HG02970 (cell line): ENCODE results near the gene XYLT2.
"Not testable (repeated sequence)": the region's sequence is repeated elsewhere in the genome, so short reads cannot be mapped to it uniquely, and the experiment has no call there.

Experiments used
- ATAC-seq: cut with Tn5 transposase; IDR thresholded peaks from one replicate; pipeline ENCODE4 v1.9.1; 2021; ENCODE audit warnings: mild to moderate bottlenecking, moderate library complexity, moderate number of reproducible peaks; ENCODE audit not compliant: unreplicated experiment, low FRiP score

The XYLT2 gene

DNA sequence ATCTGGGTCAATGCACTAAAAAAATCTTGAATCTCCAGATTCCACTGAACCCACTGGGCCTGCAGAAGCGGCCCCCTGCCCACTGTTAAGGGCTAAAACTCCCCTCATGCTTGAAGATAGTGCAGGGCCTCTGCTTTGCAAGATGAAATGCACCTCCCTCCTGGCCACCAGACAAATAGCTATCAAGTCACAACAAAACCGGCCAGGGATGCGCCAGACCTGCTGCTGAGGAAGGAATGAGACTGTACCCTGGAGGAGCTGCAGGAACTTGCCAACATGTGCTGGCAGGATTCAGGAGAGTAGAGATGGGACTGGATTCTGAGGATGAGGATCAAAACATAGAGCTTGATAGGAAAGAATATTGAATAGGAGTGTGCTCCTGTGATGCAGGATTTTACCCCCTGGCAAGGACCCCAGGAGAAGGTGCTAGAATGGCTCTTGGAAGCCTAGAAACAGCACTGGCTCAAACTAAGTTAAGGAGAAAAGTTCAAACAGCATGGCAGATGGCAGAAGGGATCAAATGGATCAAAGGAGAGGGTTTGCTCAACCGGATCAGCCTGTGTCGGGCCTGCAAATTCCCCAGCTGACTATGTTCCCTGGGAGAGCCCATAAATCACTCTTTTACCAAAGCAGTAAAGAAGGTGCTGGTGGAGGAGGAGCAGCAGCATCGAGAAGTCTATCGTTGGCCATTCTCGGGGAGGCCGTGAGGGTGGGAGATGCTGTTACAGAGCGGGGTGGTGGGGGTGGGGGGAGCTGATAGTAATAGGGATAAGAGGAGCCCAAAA lies 27.2 kb upstream of the XYLT2 start:
- ATAC-seq: no peak

DNA sequence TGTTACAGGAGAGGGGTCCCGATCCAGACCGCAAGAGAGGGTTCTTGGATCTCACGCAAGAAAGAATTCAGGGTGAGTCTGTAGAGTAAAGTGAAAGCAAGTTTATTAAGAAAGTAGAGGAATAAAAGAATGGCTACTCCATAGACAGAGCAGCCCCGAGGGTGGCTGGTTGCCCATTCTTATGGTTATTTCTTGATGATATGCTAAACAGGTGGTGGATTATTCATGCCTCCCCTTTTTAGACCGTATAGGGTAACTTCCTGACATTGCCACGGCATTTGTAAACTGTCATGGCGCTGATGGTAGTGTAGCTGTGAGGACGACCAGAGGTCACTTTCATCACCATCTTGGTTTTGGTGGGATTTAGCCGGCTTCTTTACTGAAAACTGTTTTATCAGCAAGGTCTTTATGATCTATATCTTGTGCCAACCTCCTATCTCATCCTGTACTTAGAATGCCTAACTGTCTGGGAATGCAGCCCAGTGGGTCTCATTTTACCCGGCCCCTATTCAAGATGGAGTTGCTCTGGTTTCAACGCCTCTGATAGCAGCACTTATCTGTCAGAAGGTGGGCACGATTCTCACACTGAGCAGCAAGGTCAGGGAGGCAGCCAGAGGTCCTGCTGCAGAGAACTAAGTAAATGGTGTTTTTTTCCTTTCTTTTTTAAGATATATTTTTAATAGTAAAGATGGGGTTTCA lies 26.5 kb upstream of the XYLT2 start:
- ATAC-seq: no peak

GRCh38 chr17:50322271-50322670 lies 23.7 kb upstream of the XYLT2 start:
- ATAC-seq: no peak

DNA sequence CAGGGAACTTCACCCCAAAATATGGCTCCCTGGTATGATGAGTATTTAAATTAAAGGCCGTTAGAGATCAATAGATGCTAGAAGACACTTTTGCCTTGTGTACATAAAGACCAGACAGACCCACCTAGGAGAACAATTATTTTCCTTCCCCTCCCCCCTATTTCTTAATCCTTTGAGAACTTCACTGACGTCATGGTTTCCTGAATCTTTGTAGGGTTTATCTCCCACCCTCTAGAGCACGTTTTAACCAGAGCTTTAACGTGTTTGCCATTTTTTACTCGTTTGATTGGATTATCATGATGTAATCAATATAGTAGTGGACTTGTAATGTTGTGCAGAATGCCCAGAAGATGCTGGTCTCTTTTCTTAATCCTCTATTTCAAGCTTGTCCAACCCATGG lies 22.9 kb upstream of the XYLT2 start:
- no peak for ATAC-seq

DNA sequence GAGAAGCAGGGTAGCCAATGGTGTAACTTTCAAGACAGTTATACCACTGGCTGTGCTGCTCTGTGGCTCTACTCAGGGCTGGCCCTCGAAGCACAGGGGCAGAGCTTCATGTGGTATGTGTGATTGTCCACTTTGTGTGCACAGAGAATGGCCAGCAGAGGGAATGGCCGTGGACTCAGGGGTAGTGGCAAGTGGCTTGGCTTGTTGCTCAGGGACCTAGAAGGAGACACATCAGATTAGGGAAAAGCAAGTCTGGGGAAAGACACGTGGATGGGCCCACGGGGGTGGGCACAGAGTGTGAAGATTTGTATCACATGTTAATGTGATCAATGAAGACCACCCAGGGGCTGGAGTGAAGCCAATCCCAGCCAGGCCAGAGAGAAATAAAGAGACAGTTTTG lies 20.0 kb upstream of the XYLT2 start:
- no peak for ATAC-seq

GRCh38 chr17:50326831-50327364 lies 19.0 kb upstream of the XYLT2 start:
- no peak for ATAC-seq

DNA sequence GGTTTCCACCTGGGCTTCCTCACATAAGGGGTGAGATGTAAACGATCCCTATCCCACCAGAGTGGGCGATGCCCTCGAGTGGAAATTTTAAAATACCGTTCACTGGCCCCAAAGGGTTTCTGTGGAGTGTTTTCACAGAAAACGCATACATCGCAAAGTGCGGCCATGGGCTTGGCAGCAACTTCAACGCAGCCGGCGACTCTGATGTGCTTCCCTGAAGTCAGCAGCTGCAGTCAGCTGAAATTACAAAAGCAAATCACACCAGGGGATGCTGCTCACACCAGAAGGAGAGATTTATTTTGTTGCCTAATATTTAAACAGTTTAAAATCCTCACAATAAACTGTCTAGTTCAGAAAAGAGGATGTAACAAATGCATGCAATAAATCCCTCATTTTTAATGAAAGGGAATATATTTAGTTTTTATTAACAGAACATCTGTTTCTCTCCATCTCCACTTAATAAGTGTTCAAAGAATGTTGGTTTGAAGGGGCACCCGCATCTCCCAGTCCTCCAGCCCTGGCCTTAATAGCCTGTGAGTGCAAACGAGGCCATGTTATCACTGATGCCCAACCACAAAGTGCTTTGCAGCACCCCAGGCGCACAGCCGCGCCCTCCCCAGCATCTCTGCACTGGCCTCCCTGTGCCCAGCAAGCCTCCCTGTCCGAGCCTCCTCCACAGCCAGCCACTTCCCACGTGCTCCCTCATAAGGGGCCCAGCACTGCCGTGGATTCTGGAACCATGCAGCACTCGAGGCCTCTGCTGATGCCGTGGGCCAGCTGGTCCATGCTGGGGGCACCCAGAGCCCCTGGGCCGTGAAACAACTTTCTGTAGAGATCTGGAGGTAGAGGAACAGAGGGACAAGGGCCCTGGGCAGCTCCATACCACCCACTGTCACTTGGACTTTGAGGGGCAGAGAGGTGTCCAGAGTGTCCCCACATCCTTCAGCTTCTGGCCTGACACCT lies 17.3 kb upstream of the XYLT2 start:
- ATAC-seq: no peak

- ATAC-seq: no peak
These were observed 16.2 kb upstream of the XYLT2 start for GRCh38 chr17:50329716-50330115.

DNA sequence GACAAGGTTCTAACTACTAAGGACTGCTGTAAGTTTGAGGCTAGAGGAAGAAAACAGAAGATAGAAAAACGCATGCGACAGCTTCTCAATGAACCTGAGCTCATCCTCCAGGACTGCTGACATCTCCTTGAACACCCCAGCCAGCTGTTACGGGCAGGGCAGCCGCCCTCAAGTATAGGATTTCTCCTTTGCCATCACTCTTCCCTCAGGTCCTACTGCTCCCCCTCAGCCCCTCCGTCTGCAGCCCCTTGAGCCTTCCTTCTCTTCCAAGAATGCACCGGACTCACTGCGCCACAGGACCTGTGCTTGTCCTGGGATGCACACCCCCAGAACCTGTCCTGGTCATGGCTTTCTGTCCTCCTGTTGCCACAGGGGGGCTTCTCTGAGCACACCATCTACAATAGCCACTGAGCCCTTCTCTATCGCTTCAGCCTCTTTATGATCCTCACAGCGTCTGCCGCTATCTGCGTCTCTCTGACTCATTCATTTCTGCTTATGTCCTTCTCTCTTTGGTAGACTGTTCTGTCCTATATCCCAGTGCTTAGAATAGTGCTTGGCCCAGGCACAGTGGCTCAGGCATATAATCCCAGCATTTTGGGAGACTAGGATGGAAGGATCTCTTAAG lies 15.7 kb upstream of the XYLT2 start:
- no peak for ATAC-seq

DNA sequence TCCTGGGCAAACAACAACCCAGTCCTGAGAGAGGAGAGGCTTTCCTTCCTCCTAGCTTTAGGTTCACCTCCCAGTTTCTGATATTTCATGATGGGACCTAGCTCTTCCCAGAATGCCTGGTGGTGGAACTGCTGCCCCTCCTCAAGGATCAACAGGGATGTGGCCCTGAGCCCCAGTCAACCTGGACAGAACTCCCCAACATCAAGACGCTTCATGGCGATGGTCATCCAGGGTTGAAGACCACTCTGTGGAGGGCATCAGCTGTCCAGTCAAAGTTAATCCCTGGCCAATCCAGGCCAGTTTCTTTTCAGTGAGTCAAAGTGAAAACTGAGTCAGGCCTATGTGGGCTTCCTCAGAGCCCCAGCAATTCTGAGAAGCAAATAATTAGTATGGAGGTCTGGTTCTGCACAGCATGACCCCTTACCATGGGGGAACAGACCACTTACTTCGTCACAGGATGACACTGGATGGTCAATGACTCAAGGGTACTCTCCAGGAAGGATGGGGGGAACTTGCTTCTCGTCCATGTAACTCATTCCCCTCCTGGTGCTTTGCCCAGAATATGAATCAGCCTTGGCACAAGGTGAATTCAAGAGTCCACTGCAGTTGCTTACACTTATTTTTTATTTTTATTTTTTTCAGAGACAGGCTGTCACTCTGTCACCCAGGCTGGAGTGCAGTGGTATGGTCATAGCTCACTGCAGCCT lies 14.7 kb upstream of the XYLT2 start:
- no peak for ATAC-seq

DNA sequence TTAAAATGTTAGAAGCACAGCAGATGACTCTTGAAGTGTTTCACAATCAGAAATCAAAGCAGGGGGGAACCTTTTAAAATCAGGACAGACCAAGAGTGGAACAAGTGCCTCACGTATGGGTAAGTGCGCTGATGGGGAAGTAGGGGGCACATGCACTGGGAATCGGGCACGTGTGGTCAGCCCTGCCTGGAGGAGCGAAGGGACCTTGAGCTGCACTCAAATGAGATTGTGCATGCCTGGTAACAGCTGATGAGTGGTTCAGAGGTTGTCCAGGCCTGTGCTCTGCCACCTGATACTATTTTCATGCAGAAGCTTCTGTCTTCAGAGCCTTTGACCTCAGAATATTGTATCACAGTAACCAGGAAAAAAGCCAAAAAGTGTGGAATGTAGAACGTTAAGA lies 13.7 kb upstream of the XYLT2 start:
- no peak for ATAC-seq

DNA sequence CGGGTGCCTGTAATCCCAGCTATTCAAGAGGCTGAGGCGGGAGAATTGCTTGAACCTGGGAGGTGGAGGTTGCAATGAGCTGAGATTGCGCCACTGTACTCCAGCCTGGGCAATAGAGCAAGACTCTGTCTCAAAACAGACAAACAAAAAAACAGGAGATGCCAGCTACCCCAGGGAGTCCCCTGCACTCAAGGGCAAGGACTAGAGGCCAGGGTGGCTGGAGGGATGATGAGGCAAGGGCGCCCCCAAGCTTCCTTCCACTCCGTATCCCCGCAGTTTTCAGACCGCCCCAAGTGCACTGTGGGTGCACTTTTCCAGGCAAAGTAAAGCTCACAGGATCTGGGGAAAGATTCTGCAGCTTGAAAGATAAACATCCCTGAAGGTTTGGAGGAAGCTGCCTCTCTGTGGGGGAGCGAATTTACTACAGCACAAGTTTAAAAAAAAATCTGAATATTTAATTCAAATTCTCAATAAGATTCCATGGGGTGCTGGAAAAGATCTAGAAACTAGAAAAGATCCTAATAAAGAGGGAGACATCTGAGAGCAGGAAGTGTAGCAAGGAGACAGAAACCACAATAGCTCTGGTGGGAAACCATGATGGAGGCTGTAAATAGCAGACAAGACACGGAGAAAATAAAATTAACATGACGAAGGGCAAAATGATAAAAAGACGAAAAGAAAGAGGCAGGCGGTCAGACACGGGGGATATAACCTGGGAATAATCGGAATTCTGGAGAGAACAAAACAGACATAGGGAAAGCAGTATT lies 12.5 kb upstream of the XYLT2 start:
- not testable (repeated sequence) for ATAC-seq

DNA sequence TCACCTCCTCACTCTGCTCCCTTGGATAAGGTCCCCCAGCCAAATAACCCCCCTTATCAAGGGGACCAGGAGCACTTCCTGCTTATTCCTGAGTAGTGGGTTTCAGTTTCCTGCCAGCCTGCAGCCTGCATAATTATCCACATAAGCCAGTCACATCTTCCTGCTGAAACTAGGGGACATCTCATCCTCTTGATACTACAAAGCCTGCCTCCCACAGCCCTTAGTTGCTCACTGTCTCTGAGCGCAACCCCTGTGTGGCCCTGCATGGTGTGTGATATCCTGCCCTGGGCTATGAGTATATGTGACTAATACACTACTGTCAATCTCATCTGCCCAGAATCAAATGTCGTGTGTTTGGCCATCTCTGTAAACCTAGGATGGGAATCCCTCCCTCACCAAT lies 8.0 kb upstream of the XYLT2 start:
- ATAC-seq: no peak

GRCh38 chr17:50338645-50339044 lies 7.3 kb upstream of the XYLT2 start:
- no peak for ATAC-seq

GRCh38 chr17:50339381-50339780 lies 6.5 kb upstream of the XYLT2 start:
- ATAC-seq: no peak

DNA sequence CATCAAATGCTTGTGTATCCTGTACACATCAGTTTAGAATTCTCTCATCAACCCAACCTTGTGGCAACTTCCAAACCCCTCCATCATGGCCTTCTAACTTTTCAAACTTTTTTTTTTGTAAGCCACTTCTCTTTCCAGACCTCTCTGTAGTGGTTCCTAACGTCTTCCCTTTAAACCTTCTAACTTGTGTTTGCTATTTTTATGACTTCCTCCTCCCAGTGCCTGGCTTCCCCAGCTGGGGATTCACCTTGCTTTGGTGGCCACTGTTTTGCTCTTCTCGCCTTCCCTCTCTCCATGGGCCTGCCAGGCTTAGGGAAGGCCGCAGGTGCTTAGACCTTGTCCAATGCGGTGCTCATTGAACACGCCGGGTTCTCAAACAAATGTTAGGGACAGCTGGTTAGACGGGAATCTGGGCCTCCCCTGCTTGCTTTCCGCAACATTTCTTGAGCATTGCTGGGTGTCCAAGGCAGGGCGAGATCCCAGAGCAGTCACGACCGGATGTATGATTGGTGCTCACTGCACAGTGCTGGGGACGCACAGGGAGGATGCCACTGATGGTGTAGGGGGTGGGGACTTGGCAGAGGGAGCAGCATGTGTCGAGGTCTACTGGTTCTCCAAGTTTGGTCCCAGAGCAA lies 1.1 kb upstream of the XYLT2 start:
- no peak for ATAC-seq

DNA sequence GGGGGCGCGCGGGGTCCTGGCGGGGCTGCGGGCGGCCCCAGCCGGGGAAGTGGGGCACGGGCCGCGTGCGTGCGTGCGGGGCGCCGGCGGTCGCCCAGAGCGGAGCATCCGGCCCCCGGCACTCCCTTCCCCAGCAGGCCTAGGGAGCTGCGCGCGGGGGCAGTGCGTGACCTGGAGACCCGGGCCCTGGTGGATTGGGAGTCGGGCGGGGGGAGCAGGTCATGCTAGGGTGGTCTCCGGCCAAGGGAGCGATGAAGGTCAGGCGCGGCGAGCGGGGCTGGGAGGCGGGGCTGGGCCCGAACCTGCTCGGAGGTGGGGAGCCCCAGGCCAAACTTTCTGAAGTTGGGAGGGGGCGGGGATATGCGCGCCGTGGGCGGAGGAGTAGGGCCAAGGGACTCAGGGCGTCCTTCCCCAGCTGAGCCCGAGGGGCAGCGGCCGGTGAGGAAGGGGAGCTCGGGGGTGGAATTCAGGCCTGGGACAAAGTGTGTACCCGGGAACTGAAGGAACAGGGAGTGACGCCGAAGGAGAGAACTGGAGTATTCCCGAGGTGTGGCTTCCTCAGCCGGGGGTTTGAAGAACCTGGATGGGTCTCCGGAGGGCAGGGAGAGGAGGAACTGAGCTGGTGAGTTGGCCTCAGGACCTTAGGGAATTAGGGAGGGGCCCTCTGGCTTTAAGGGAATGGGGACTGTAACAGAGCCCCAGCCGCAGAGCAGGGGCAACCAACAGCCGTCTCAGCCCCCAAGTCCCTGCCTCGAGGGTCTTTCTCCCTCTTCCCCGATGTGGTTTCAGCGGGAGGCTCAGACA lies 589 bp downstream of the XYLT2 start:
- ATAC-seq: peak; percentile 42
